HG03575 (cell line): ENCODE measurements around the gene C22orf31.
"Not testable (repeated sequence)": the region's sequence is repeated elsewhere in the genome, so short reads cannot be mapped to it uniquely, and the experiment has no call there.

Source experiments
- ATAC-seq: cut with Tn5 transposase; IDR thresholded peaks from one replicate; pipeline ENCODE4 v1.9.1; 2021; ENCODE audit not compliant: unreplicated experiment, insufficient number of reproducible peaks, low FRiP score; ENCODE audit errors: extremely low read depth

Gene C22orf31

GRCh38 chr22:29083576-29083932, 21.9 kb upstream of the C22orf31 start:
- not testable (repeated sequence) for ATAC-seq

DNA sequence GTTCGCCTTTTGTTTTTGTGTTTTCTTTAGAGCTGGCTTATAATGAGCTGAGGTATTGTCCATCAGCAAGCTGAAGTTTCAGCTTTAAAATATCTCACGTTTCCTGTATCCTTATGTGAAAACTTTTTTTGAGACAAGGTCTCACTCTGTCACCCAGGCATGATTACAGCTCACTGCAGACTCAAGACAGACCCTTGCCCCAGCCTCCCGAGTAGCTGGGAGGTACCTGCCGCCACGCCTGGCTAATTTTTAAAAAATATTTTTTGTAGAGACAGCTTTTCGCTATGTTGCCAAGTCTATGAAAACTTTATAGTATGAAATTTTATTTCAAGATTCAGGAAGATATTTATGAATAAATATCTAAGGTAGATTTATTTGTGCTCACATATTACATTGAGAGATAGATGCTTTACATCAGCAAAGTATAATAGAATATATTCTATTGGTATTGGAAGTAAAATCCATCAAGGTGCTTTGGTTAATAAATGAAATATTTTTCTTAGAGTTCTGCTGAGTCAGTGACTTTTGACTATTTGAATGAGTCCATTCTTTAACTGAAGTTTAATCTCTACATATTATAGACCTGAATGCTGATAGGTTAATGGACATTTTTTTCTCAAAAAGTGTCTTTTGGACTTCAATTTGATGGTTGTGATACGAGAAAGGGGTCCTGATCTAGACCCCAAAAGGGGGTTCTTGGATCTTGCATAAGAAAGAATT, 21.4 kb upstream of the C22orf31 start:
- no peak for ATAC-seq

- no peak for ATAC-seq
Measured at GRCh38 chr22:29081517-29082236, 20.0 kb upstream of the C22orf31 start.

DNA sequence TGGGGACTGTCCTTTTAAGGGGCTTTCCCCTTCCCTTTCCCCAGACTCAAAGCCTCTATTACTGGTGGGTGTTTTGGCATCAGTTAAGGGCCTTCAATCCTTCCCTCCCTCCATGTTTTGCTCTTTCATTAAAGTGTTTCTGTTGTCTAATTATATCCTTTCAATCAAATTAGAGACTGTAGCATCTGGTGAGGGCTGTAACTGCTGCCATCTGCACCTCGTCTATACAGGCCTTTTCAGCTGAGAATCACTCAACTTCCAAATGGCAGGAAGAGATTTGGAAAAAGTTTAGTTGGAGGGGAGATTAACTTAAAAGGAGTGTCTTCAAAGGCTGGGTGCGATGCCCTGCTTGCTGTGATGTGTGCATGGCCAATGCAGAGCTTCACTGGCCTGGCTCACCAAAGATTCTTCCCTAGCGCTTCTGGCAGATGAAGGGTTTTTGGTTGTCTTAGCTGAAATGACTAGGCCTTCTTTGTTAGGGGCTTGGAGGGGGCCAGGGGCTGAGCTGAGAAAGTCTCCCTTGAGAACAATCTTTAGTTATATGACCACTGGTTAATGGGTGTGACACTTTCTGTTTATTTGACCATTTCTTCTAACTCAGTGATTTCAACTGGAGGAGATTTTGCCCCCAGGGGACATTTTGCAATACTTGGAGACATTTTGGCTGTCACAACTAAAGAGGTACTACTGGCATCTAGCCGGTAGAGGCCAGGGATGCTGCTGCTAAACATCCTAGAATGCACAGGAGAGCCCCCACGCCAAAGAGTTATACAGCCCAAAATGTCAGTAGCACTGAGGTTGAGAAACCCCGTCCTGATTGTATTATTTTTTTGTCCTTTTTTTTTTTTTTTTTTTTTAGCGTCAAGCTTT, 18.7 kb upstream of the C22orf31 start:
- no peak for ATAC-seq

GRCh38 chr22:29079218-29079901, 17.7 kb upstream of the C22orf31 start:
- ATAC-seq = no peak

- ATAC-seq = no peak
Measured at GRCh38 chr22:29078869-29079207, 17.2 kb upstream of the C22orf31 start.

DNA sequence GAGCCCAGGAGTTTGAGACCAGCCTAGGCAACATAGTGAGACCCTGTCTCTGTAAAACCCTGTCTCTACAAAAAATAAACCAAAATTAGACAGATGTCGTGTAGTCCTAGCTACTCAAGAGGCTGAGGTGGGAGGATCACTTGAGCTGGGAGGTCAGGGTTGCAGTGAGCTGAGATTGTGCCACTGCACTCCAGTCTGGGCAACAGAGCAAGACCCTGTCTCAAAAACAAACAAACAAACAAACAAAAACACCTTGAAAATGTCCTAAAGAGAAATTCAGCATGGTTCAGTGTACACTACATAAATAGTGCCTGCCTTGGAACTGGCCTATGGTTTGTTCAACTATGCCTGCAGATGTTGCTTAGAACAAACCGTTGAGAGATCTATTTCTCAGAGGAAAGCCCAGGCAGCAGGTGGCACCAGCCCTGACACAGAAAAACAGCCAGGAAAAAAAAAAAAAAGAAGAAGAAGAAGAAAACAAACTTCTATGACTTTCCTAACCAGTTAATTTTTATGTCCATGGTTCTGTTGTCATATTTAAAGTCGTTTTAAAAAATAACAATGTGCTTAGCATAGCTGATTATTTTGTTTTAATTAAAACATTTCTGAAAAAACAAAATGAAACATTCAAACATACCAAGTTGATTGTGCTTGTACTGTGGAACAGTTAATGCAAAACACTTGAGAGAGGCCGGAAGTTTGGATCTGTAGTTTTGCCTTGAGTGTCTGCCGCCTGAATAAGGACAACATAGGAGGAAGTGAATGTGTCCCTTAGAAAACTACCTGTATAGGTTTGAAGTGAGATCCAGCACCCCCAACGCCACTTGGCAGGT, 16.6 kb upstream of the C22orf31 start:
- no peak for ATAC-seq

DNA sequence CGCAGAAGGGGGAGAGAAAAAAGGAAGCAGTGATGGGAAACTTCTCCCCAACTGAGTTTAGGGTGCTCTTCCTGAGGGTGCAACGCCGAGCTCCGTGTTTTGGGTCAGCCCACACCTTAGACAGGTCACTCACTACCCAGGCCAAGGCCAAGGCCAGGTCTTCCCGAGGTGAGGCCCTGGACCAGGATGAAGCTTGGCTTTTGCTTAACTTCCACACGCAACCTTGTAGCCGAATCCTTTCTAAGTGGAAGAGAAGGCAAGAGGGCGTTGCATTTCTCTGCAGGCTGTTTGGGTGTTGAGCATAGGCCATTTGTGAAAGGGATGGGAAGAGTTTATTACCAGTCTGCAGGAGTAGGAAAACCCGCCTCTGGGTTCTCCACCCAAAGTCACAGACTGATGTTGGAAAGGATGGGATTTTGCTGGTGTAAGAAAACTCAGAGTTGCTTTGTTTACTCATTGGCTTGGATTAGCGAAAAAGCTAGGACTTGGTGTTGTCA, 12.7 kb upstream of the C22orf31 start:
- no peak for ATAC-seq

DNA sequence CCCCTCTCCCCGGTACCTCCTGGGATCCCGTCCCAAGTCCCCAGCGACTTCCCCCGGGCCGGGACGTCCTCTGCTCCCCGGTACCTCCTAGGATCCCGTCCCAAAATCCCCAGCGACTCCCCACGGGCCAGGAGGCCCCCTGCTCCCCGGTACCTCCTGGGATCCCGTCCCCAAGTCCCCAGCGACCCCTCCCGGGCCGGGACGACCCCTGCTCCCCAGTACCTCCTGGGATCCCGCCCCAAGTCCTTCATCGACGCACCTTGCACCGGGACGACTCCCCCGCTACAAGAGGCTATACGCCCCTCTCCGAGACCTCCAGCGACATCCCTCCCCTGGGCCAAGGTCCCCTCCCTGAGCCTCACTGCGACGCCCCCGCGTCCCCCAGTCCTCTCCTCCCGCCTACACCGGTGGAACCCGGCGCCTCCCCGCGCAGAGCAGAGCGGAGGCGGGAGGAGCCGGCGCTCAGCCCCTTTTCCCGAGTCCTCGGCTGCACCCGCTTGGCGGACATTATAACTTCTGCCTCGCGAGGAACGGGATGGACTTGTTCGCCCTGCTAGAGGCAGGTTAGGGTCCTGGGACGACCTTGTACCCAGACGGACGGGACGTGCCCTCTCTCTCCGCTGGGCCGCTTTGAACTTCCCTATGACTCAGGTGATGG, 12.1 kb upstream of the C22orf31 start:
- no peak for ATAC-seq

- no peak for ATAC-seq
Measured at GRCh38 chr22:29072979-29073617, 11.5 kb upstream of the C22orf31 start, which contains the start of gene KREMEN1. TSS of gene KREMEN1 (plus strand) at chr22:29073035. CDS start at chr22:29073131, 96 bp downstream.

- ATAC-seq = no peak
Measured at GRCh38 chr22:29072193-29072978, 10.8 kb upstream of the C22orf31 start.

GRCh38 chr22:29071261-29072045, 9.8 kb upstream of the C22orf31 start:
- ATAC-seq = no peak

- ATAC-seq = no peak
Measured at GRCh38 chr22:29070490-29070889, 8.9 kb upstream of the C22orf31 start.

DNA sequence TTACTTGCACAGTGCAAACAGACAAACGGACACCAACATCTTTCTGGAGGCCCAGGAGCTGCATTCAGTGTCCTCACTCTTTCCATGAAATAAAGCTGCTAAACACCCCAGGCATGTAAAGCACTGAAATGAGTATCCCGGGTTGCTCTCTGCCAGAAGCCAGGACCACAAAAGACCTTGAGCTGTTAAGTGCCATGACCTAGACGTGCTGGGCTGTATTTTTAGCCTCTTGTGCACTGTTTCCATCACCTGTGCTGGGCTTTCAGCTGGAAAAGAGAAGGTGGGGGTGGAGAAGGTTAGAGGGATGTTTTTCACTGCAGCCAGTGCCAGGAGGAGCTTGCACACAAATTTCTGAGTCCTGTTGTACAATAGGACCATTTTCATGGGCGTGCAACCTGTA, 7.8 kb upstream of the C22orf31 start:
- no peak for ATAC-seq

- no peak for ATAC-seq
Measured at GRCh38 chr22:29065468-29066190, 4.0 kb upstream of the C22orf31 start.
